Measurements from ENCODE around the gene CANX.

CANX gene

DNA sequence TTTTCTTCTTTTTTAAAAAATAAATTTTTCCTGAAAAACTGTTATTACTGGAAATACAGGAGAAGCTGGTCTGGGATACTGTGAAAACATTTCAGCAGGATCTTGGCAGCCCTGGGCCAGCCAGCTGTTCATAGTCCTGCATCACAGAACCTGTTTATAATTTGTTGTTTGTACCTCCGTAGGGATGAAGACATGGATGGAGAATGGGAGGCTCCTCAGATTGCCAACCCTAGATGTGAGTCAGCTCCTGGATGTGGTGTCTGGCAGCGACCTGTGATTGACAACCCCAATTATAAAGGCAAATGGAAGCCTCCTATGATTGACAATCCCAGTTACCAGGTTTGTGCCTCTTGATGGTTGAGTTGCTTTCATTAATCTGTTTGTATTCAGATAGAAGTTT is 21.5 kb downstream of the CANX start:
- Histone ChIP-seq H3K27me3 (ENCODE audit: control insufficient read depth, insufficient read depth, low read length) (no peaks in the 10 kb centered on the region), H3K9me3 (ENCODE audit: control insufficient read depth, low read length) (no peaks in the 10 kb centered on the region), H3K9ac (ENCODE audit: low read length) (no peak overlapping the region), H3K4me1 (ENCODE audit: control insufficient read depth, insufficient read depth, low read length) (no peaks in the 10 kb centered on the region), H3K4me3 (ENCODE audit: low read length) (no peak overlapping the region), H3K36me3 (ENCODE audit: control insufficient read depth, insufficient read depth, low read length) (peaks cover 45% of the 10 kb centered on the region)

DNA sequence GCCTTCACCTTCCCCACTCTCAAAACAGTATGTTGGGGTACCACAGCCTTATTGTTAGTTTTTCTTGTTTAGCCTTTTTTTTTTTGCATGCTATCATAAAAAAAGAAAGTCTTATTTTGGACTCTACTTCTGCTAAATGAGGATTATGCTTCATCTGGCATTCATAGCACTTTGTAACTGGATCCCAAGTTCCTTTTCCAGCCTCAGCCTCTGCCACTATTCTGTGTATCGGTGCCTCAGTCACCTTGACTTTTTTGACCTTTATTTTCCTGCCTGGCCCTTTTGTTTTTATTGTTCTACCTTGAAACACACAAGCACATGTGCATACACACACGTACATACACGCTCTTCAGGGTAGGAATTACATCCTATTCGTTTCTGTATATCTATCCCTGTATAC is 25.4 kb downstream of the CANX start:
- H3K9ac ChIP-seq (ENCODE audit: low read length): no peak overlapping the region

DNA sequence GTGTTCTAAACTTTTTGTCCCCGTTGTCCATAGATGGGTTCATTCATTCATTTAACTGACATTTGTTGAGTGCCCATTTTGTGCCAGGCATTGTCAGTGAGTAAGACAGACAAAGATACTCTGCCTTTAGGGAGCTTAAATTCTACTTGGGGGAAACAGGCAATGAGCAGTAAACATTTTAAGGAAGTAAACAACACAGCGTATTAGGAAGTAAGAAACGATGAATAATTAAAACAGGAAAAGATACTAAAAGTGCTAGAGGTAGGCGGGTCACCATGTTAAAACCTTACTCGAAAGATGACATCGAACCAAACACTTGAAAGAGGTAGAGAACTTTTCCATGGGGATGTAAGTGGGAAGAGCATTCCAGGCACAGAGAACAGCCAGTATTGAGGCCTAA is 28.3 kb downstream of the CANX start:
- Histone ChIP-seq H3K27me3 (ENCODE audit: control insufficient read depth, insufficient read depth, low read length) (no peaks in the 10 kb centered on the region), H3K9ac (ENCODE audit: low read length) (no peak overlapping the region), H3K4me1 (ENCODE audit: control insufficient read depth, insufficient read depth, low read length) (peaks cover 6% of the 10 kb centered on the region), H3K9me3 (ENCODE audit: control insufficient read depth, low read length) (no peaks in the 10 kb centered on the region), H3K4me3 (ENCODE audit: low read length) (no peak overlapping the region), H3K36me3 (ENCODE audit: control insufficient read depth, insufficient read depth, low read length) (peaks cover 23% of the 10 kb centered on the region)

More for the DNA sequence above, 25.4 kb downstream of the CANX start:
- Histone ChIP-seq H3K9me3 (ENCODE audit: control insufficient read depth, low read length) (no peaks in the 10 kb centered on the region), H3K36me3 (ENCODE audit: control insufficient read depth, insufficient read depth, low read length) (peaks cover 37% of the 10 kb centered on the region), H3K27me3 (ENCODE audit: control insufficient read depth, insufficient read depth, low read length) (no peaks in the 10 kb centered on the region), H3K4me3 (ENCODE audit: low read length) (no peak overlapping the region), H3K4me1 (ENCODE audit: control insufficient read depth, insufficient read depth, low read length) (no peaks in the 10 kb centered on the region)

DNA sequence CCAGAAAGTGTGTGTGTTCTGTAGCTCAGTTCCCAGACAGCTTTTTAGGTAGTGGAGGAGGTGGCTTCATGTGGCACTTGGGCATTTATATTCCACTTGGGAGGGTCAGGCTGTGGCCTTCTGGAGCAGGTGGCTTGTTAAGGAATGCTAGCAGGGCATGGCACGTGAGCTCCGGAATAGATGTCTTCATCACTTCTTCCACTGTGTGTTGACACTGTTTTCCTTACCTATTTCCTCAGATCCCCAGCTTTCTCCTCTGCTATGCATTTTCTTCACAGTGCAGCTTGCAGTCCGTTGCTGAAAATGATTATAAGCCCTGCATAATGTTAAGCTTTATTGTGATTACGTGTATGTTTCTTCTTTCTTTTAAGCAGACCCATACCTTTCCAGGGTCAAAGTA is 30.5 kb downstream of the CANX start:
- H3K9ac ChIP-seq (ENCODE audit: low read length): no peak overlapping the region
- peaks cover 8% of the 10 kb centered on the region for H3K4me1 ChIP-seq (ENCODE audit: control insufficient read depth, insufficient read depth, low read length)
- no peaks in the 10 kb centered on the region for H3K27me3 ChIP-seq (ENCODE audit: control insufficient read depth, insufficient read depth, low read length)
- no peaks in the 10 kb centered on the region for H3K9me3 ChIP-seq (ENCODE audit: control insufficient read depth, low read length)
- H3K4me3 ChIP-seq (ENCODE audit: low read length): no peak overlapping the region
- peaks cover 7% of the 10 kb centered on the region for H3K36me3 ChIP-seq (ENCODE audit: control insufficient read depth, insufficient read depth, low read length)

DNA sequence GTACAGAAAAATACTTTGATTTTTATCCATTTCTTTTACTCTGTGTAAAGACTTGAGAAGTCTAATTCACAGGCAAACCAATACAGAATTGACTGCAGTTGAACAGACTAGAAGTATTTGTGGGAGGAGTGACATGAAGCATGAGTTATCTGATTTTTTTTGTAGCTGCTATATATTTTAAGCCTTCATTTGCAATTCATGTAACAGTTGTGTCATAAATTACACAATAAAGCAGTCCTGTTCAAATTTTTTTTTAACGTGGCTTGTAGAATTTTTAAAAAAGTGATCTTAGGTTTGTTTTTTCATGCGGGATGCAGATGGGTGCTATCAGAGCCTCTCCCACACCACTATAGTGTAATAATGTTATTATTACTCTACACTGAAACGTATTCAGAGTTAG is 31.0 kb downstream of the CANX start:
- Histone ChIP-seq H3K36me3 (ENCODE audit: control insufficient read depth, insufficient read depth, low read length) (peaks cover 3% of the 10 kb centered on the region), H3K4me1 (ENCODE audit: control insufficient read depth, insufficient read depth, low read length) (peaks cover 8% of the 10 kb centered on the region)

DNA sequence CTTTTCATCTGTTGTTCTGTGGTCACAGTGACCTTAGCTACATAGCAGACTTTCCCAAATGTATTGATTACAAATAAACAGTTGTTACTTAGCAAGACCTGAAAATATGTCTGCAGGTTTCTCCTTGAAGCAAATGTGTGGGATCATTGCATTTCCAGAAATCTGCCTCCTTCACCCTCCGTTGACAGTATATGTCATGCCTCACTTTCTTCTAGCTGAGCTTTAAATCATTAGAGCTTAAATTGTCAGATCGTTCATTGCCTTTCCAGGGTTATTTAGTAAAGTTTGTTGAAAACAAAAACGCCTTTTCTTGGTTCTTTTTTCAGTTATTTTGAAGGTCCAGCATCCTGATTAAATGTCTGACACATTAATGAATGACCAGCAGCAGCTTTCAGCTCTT is 31.6 kb downstream of the CANX start:
- Histone ChIP-seq H3K36me3 (ENCODE audit: control insufficient read depth, insufficient read depth, low read length) (no peaks in the 10 kb centered on the region), H3K9ac (ENCODE audit: low read length) (no peak overlapping the region), H3K9me3 (ENCODE audit: control insufficient read depth, low read length) (no peaks in the 10 kb centered on the region), H3K4me1 (ENCODE audit: control insufficient read depth, insufficient read depth, low read length) (peaks cover 8% of the 10 kb centered on the region), H3K4me3 (ENCODE audit: low read length) (no peak overlapping the region), H3K27me3 (ENCODE audit: control insufficient read depth, insufficient read depth, low read length) (no peaks in the 10 kb centered on the region)

More for the DNA sequence above, 31.0 kb downstream of the CANX start:
- Histone ChIP-seq H3K9me3 (ENCODE audit: control insufficient read depth, low read length) (no peaks in the 10 kb centered on the region), H3K27me3 (ENCODE audit: control insufficient read depth, insufficient read depth, low read length) (no peaks in the 10 kb centered on the region), H3K4me3 (ENCODE audit: low read length) (no peak overlapping the region), H3K9ac (ENCODE audit: low read length) (no peak overlapping the region)

DNA sequence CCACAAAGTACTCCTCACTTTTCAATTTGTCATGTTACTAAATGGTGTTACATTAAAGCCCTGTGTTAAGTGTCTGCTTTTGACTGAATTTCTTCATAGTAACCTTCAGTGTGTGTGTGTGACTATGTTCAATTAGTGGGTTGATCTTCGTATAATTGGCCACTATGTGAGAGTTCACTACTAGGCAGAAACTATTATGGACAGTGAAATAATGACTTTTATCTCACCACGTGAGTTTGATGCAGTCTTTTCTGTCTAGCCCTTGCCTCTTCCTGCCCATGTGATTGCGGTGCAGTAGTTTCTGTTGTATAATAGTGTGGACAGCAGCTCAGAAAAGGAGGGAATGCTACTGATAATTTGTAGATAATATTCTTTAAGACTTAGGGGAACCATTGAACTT is 32.1 kb downstream of the CANX start:
- H3K4me3 ChIP-seq (ENCODE audit: low read length): no peak overlapping the region
- H3K4me1 ChIP-seq (ENCODE audit: control insufficient read depth, insufficient read depth, low read length): peaks cover 8% of the 10 kb centered on the region
- H3K36me3 ChIP-seq (ENCODE audit: control insufficient read depth, insufficient read depth, low read length): no peaks in the 10 kb centered on the region
- no peaks in the 10 kb centered on the region for H3K9me3 ChIP-seq (ENCODE audit: control insufficient read depth, low read length)
- H3K27me3 ChIP-seq (ENCODE audit: control insufficient read depth, insufficient read depth, low read length): no peaks in the 10 kb centered on the region
- no peak overlapping the region for H3K9ac ChIP-seq (ENCODE audit: low read length)

DNA sequence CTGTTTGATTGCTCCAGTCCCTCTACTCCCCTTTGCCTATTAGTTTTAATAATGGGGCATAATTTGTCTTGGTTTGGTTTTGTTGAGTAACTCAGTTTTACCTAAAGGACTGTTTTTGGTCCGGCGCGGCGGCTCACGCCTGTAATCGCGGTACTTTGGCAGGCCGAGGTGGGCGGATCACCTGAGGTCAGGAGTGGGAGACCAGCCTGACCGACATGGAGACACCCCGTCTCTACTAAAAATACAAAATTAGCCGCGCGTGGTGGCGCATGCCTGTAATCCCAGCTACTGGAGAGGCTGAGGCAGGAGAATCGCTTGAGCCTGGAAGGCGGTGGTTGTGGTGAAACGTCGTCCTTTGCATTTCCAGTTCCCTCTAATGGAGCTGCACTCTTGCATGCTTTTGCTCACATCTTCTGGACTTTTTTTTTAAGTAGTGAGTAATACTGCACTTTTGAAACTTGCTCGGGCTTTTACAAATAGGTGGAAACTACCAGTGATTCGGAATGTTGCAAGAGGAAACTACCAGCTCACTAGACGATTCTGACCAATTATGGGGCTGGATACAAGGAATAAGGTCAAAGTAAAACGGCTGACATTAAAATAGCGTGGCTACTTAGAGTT is 33.1 kb downstream of the CANX start:
- H3K9ac ChIP-seq (ENCODE audit: low read length): peak overlapping the region; percentile 17

DNA sequence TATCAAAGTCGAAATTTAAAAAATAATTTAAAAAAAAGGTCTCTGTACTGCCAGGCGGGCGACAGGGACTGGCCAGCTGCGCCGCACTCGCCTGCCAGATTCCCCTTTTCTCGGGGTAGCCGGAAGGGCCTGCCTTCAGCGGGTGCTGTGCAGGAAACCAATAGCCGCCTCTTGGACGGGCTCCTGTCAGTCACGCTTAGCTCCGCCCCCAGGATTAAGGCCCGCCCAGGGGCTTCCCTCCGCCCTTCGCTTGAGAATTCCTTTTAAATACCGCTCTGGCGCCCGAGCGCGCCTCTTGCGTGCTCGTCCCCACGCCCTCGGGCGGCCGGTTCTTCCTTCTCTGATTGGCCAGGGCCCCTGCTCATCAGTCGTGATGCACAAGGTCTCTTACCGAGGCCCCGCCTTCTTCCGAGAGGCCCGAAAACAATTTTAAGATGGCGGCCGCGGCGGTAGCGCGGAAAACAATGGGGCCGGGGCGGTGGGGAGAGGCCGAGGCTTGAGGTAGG is 33.7 kb downstream of the CANX start, which contains the start of gene MAML1:
Gene MAML1 (plus strand): TSS at position 411 of the 506 bp plus-strand sequence. CDS start 291 bp downstream, outside the sequence.
- Histone ChIP-seq H3K9ac (ENCODE audit: low read length) (peak within 1 kb of the TSS; percentile 89), H3K4me3 (ENCODE audit: low read length) (peak within 1 kb of the TSS; percentile 57), H3K36me3 (ENCODE audit: control insufficient read depth, insufficient read depth, low read length) (no peaks in the 10 kb centered on the region), H3K4me1 (ENCODE audit: control insufficient read depth, insufficient read depth, low read length) (peaks cover 8% of the 10 kb centered on the region), H3K27me3 (ENCODE audit: control insufficient read depth, insufficient read depth, low read length) (no peaks in the 10 kb centered on the region), H3K9me3 (ENCODE audit: control insufficient read depth, low read length) (no peaks in the 10 kb centered on the region)

More for the DNA sequence above, 33.1 kb downstream of the CANX start:
- Histone ChIP-seq H3K36me3 (ENCODE audit: control insufficient read depth, insufficient read depth, low read length) (no peaks in the 10 kb centered on the region), H3K9me3 (ENCODE audit: control insufficient read depth, low read length) (no peaks in the 10 kb centered on the region), H3K27me3 (ENCODE audit: control insufficient read depth, insufficient read depth, low read length) (no peaks in the 10 kb centered on the region), H3K4me3 (ENCODE audit: low read length) (peak overlapping the region; percentile 29), H3K4me1 (ENCODE audit: control insufficient read depth, insufficient read depth, low read length) (peaks cover 8% of the 10 kb centered on the region)

DNA sequence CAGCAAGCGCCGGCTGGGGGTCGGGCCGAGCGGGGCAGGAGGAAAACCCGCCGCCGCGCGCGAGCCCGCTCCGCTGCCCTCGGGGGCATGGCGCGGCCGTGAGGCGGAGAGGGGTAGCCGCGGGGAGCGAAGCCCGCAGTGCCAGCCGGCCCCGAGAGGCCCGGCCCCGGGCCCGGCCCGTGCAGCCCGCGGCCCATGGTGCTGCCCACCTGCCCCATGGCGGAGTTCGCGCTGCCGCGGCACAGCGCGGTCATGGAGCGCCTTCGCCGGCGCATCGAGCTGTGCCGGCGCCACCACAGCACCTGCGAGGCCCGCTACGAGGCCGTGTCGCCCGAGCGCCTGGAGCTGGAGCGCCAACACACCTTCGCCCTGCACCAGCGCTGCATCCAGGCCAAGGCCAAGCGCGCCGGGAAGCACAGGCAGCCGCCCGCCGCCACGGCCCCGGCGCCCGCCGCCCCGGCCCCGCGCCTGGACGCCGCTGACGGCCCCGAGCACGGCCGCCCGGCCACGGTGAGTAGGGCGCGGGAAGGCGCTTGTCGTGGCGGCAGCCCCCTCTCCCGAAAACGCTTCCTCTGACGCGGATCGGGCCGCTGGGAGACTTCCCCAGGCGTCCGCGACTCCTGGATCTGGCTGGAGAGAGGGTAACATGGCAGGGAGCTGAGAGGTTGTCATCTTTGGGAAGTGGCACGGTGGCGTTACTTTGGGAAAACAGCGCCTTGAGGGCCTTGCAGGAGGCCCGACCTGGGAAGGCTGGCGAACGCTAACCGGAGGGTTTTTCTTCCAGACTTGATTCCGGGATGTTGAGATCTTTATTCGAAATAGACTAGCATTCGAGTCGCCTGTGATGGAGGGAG is 34.4 kb downstream of the CANX start:
- peaks cover 8% of the 10 kb centered on the region for H3K4me1 ChIP-seq (ENCODE audit: control insufficient read depth, insufficient read depth, low read length)
- no peaks in the 10 kb centered on the region for H3K36me3 ChIP-seq (ENCODE audit: control insufficient read depth, insufficient read depth, low read length)
- peak overlapping the region; percentile 57 for H3K4me3 ChIP-seq (ENCODE audit: low read length)
- H3K27me3 ChIP-seq (ENCODE audit: control insufficient read depth, insufficient read depth, low read length): no peaks in the 10 kb centered on the region
- no peaks in the 10 kb centered on the region for H3K9me3 ChIP-seq (ENCODE audit: control insufficient read depth, low read length)
- H3K9ac ChIP-seq (ENCODE audit: low read length): peak overlapping the region; percentile 89

DNA sequence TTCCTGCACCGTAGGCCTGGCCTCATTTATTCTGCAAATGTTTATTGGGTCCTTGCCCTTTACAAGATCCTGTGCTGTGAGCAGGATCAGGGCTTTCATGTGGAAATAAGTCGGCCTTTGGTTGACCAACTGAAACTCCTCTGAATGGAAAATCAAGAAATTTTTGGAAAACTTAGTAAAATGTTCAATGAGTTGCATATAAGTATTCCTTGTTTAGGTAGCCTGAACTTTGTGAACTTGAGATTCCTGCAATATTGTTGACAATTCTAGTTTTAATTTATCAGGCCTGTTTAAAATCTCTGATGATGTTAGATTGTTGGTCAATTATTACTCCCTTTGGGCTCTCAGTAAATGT is 35.0 kb downstream of the CANX start:
- H3K36me3 ChIP-seq (ENCODE audit: control insufficient read depth, insufficient read depth, low read length): no peaks in the 10 kb centered on the region
- peak overlapping the region; percentile 57 for H3K4me3 ChIP-seq (ENCODE audit: low read length)
- no peaks in the 10 kb centered on the region for H3K27me3 ChIP-seq (ENCODE audit: control insufficient read depth, insufficient read depth, low read length)
- no peaks in the 10 kb centered on the region for H3K9me3 ChIP-seq (ENCODE audit: control insufficient read depth, low read length)
- peaks cover 8% of the 10 kb centered on the region for H3K4me1 ChIP-seq (ENCODE audit: control insufficient read depth, insufficient read depth, low read length)
- peak overlapping the region; percentile 89 for H3K9ac ChIP-seq (ENCODE audit: low read length)

DNA sequence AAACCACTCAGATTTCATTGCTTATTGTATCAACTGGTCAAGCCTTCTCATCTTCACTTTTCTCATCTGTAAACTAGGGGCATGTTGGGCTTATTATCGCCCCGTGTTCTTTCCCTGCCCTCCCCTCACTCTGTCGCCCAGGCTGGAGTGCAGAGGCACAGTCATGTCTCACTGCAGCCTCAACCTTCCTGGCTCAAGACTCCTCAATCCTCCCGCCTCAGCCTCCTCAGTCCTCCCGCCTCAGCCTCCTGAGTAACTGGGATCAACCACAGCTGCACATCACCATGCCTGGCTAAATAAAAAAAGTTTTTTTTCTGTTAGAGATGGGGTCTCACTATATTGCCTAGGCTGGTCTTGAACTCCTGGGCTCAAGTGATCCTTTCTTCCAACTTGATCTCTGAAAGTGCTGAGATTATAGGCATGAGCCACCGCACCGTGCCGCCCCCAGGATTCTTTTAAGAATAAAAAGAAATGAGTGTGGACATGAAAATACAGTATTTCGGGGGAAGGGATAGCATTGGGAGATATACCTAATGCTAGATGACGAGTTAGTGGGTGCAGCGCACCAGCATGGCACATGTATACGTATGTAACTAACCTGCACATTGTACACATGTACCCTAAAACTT is 35.9 kb downstream of the CANX start:
- Histone ChIP-seq H3K9me3 (ENCODE audit: control insufficient read depth, low read length) (no peaks in the 10 kb centered on the region), H3K4me1 (ENCODE audit: control insufficient read depth, insufficient read depth, low read length) (peaks cover 8% of the 10 kb centered on the region), H3K9ac (ENCODE audit: low read length) (peak overlapping the region; percentile 89), H3K4me3 (ENCODE audit: low read length) (no peak overlapping the region), H3K27me3 (ENCODE audit: control insufficient read depth, insufficient read depth, low read length) (no peaks in the 10 kb centered on the region), H3K36me3 (ENCODE audit: control insufficient read depth, insufficient read depth, low read length) (no peaks in the 10 kb centered on the region)

Data from mucosa of stomach (tissue), 1 donor.